ENCODE results near the gene CSTF3.

Gene CSTF3

DNA sequence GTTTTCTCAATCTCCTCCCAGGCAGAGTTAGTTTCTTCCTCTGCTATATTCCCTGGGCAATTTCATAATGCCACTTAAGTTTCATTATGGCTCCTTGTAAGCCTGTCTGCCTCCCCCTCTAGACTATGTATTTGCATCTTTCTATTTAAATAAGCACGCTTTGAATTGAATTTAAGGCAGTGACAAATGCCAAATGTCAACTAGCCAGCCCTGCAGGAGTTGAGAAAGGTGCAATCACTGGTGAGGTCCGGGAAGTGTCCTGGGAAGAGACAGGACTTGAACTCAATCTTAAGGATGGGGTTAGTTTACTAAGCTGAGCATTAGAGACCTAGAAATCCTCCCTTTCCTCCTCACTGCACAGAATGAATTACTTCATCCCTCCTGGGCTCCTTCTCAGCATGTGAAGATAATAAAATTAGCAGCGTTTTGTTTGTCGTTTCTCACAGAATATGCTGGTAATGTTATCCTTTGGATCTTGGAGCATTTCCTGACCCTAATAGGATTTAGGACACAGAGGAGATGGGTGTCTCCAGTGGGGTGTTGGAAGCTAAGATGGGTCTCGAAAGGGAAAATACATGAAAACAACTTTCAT, 120.3 kb downstream of the CSTF3 start:
- DNase-seq (ENCODE audit: low spot score) = no peak

DNA sequence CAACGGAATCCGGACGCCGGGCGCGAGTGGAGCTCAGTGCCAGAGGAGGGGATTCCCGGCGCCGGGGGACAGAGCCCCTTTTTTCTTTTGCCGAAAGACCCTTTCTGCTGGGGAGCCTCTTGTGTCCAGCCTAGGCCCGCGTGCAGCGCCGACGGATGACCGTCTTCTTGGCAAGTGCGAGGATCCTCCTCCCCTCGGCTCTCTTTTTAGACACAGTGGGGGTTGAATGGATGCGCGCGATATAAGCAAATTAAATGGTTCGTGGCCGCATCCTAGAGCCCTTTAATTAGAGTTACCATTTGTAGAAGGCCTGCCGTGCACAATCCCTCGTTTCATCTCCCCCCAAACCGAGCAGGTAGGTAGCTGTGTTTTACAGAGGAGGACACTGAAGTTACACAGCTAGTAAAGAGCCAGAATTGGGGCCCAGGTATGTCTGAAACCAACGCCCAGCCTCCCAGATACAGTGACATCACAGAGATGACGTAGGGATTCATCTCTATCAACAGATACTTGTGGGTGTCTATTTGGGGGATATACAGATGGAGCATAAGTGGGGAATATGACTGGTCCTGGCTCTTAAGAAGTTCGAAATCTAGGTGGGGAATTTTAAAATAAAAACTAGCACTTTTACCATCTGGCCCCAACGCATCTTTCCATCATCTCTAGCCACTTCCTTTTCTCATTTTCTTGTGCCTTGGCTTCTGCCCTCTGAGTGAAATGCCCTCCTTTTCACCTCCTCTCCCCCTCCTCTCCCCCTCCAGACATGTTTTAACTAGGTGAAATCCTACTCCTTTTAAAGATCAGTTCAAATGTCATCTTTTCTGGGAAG, 121.0 kb downstream of the CSTF3 start:
- peak; percentile 62 for DNase-seq (ENCODE audit: low spot score)

DNA sequence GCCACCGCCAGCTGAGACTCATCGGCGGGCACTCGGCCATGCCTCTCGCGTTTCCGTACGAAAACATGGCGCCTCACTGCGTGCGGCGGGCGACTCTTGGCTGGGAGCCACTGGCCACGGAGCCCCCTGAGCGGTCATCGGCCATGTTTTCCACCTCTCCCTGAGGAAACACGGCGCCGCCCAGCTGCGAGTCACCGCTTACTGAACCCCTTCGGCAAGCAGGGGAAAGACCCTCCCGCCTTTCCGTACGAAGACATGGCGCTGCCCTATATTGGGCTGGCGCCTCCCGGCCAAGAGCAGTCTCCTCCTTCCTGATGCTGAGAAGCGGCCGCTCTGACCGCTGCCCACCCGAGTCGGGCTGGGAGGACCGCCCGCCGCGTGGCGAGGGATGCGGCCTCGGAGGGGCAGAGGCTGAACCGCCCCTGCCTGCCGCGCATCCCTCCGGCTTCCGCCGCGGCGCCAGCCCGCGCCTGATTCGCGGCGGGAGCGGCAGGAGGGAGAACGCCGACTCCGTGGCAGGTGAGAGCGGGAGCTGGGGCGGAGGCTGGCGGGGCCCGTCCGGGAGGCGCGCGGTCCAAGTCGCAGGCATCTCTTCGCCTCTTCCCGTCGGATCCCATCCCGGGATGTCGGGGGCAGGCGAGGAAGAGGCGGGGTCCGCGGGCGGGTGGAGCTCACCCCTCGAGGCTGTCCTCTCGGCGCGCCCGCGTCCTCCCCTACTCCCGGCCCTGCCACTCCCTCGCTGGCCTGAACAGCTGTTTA, 121.8 kb downstream of the CSTF3 start, which contains the start of gene TCP11L1:
Gene TCP11L1 (plus strand): TSS at position 299 of the 759 bp plus-strand sequence. CDS start 4,202 bp downstream, outside the sequence.
- DNase-seq (ENCODE audit: low spot score) = peak; percentile 92

DNA sequence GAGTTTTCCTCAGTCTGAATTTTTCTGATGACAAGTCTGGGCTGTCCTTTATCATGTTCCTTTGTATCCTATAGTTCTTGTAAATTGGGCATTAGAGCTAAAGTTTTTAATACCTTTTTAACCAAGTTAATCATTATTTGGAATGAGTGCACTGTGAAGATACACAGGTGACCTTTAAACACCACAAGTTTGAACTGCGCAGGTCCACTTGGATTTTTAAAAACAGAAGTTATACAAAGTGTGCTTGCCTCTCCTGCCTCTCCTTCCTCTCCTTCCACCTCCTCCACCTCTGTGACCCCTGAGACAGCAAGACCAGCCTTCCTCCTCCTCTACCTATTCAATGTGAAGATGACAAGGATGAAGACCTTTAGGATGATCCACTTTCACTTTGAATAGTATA, 126.3 kb downstream of the CSTF3 start:
- no peak for DNase-seq (ENCODE audit: low spot score)

All from pons (tissue), 1 donor.